ENCODE measurements around the gene TLL2.

Gene TLL2

GRCh38 chr10:96387161-96387560 is 126.6 kb downstream of the TLL2 start:
- H3K27me3 ChIP-seq (ENCODE audit: control insufficient read depth, insufficient read depth, low read length) = no peaks in the 10 kb centered on the region
- H3K9me3 ChIP-seq (ENCODE audit: control insufficient read depth, low read length) = no peaks in the 10 kb centered on the region
- no peaks in the 10 kb centered on the region for H3K79me2 ChIP-seq
- no peaks in the 10 kb centered on the region for H3K4me1 ChIP-seq
- no peak overlapping the region for H2AFZ ChIP-seq
- H3K4me3 ChIP-seq (ENCODE audit: low read depth, low read length) = no peak overlapping the region
- H3K9ac ChIP-seq = no peak overlapping the region
- H3K36me3 ChIP-seq (ENCODE audit: control insufficient read depth, insufficient read depth, low read length) = no peaks in the 10 kb centered on the region
- H3K27ac ChIP-seq = no peak overlapping the region
- no peak overlapping the region for H3K4me2 ChIP-seq (ENCODE audit: low read length)
- no peak for TF ChIP-seq CTCF (IDR thresholded peaks at IDR 0.05)

- no peak overlapping the region for H3K27ac ChIP-seq
- H3K9me3 ChIP-seq (ENCODE audit: control insufficient read depth, low read length) = no peaks in the 10 kb centered on the region
- H3K27me3 ChIP-seq (ENCODE audit: control insufficient read depth, insufficient read depth, low read length) = no peaks in the 10 kb centered on the region
- no peak overlapping the region for H3K4me2 ChIP-seq (ENCODE audit: low read length)
- TF ChIP-seq CTCF (IDR thresholded peaks at IDR 0.05) = no peak
- H3K9ac ChIP-seq = no peak overlapping the region
- H2AFZ ChIP-seq = no peak overlapping the region
- no peak overlapping the region for H3K4me3 ChIP-seq (ENCODE audit: low read depth, low read length)
- H3K79me2 ChIP-seq = no peaks in the 10 kb centered on the region
- no peaks in the 10 kb centered on the region for H3K4me1 ChIP-seq
- H3K36me3 ChIP-seq (ENCODE audit: control insufficient read depth, insufficient read depth, low read length) = no peaks in the 10 kb centered on the region
Measured at GRCh38 chr10:96384506-96384905, 129.2 kb downstream of the TLL2 start.

GRCh38 chr10:96380821-96381220 is 132.9 kb downstream of the TLL2 start:
- no peaks in the 10 kb centered on the region for H3K27me3 ChIP-seq (ENCODE audit: control insufficient read depth, insufficient read depth, low read length)
- H3K27ac ChIP-seq = no peak overlapping the region
- H3K4me3 ChIP-seq (ENCODE audit: low read depth, low read length) = no peak overlapping the region
- no peaks in the 10 kb centered on the region for H3K36me3 ChIP-seq (ENCODE audit: control insufficient read depth, insufficient read depth, low read length)
- TF ChIP-seq CTCF (IDR thresholded peaks at IDR 0.05) = no peak
- H3K4me1 ChIP-seq = no peaks in the 10 kb centered on the region
- H3K9me3 ChIP-seq (ENCODE audit: control insufficient read depth, low read length) = no peaks in the 10 kb centered on the region
- H2AFZ ChIP-seq = no peak overlapping the region
- no peak overlapping the region for H3K4me2 ChIP-seq (ENCODE audit: low read length)
- no peaks in the 10 kb centered on the region for H3K79me2 ChIP-seq
- H3K9ac ChIP-seq = no peak overlapping the region

- Histone ChIP-seq H2AFZ (no peak overlapping the region), H3K36me3 (ENCODE audit: control insufficient read depth, insufficient read depth, low read length) (no peaks in the 10 kb centered on the region), H3K4me2 (ENCODE audit: low read length) (no peak overlapping the region), H3K79me2 (no peaks in the 10 kb centered on the region), H3K4me1 (peaks cover 3% of the 10 kb centered on the region), H3K9me3 (ENCODE audit: control insufficient read depth, low read length) (no peaks in the 10 kb centered on the region), H3K4me3 (ENCODE audit: low read depth, low read length) (no peak overlapping the region), H3K27me3 (ENCODE audit: control insufficient read depth, insufficient read depth, low read length) (no peaks in the 10 kb centered on the region), H3K9ac (no peak overlapping the region), H3K27ac (no peak overlapping the region)
- no peak for TF ChIP-seq CTCF (IDR thresholded peaks at IDR 0.05)
Measured at GRCh38 chr10:96379758-96380157, 134.0 kb downstream of the TLL2 start.

- Histone ChIP-seq H3K9me3 (ENCODE audit: control insufficient read depth, low read length) (no peaks in the 10 kb centered on the region), H3K4me1 (peaks cover 3% of the 10 kb centered on the region), H3K9ac (no peak overlapping the region), H3K27ac (no peak overlapping the region), H3K4me2 (ENCODE audit: low read length) (no peak overlapping the region), H3K27me3 (ENCODE audit: control insufficient read depth, insufficient read depth, low read length) (no peaks in the 10 kb centered on the region), H3K4me3 (ENCODE audit: low read depth, low read length) (no peak overlapping the region), H2AFZ (no peak overlapping the region), H3K79me2 (no peaks in the 10 kb centered on the region), H3K36me3 (ENCODE audit: control insufficient read depth, insufficient read depth, low read length) (no peaks in the 10 kb centered on the region)
- TF ChIP-seq CTCF (IDR thresholded peaks at IDR 0.05) = no peak
Measured at GRCh38 chr10:96378741-96379140, 135.0 kb downstream of the TLL2 start.
